Panc1 (cell line): ENCODE results near the gene MPDU1. TPM values are rescaled to one million over a fixed set of nuclear protein-coding genes. Genes with fewer than 3 reads are reported as not detected.

Experiments
- ATAC-seq: fragments of 200-7000 bp; cut with Tn5 transposase; 2 replicates; pipeline ENCODE4 v1.9.1; 2020; ENCODE audit warnings: mild to moderate bottlenecking, moderate library complexity
- BruUV-seq: library from RNA; stranded (reverse); fragments of 400-500 nt; replicated peaks from 2 replicates; lab custom pipeline; 2021; lab: Mats Ljungman, UMichigan
- CTCF ChIA-PET: fragments of 300-600 bp; sonication (Branson Sonifier 250); formaldehyde crosslinking; loops from one replicate; lab custom pipeline; 2022; ENCODE audit warnings: antibody characterized with exemption; lab: Charles Lee
- POLR2A ChIA-PET: fragments of 300-600 bp; sonication (Branson Sonifier 250); formaldehyde crosslinking; loops from one replicate; lab custom pipeline; 2022; ENCODE audit warnings: antibody characterized with exemption; lab: Charles Lee
- DNase-seq: peaks from one replicate; pipeline ENCODE4 v3.0.0-alpha.2; 2010; ENCODE audit warnings: low read depth, low spot score
- H3K27ac ChIP-seq: 2 replicates; pipeline ENCODE4 v1.5.1; 2011; ENCODE audit warnings: mild to moderate bottlenecking, low read length, inconsistent platforms
- H3K27me3 ChIP-seq: fragments of 200-500 bp; sonication (Bioruptor generic); 2 replicates; pipeline ENCODE4 v1.6.0; 2014; ENCODE audit warnings: low read length, inconsistent platforms; ENCODE audit not compliant: control insufficient read depth, insufficient read depth
- H3K36me3 ChIP-seq: fragments of 200-500 bp; sonication (Bioruptor generic); 2 replicates; pipeline ENCODE4 v1.5.1; 2014; ENCODE audit warnings: inconsistent platforms, mild to moderate bottlenecking, low read length, moderate library complexity; ENCODE audit not compliant: control insufficient read depth, insufficient read depth
- H3K4me1 ChIP-seq: 2 replicates; pipeline ENCODE4 v1.5.1; 2011; ENCODE audit warnings: inconsistent platforms, mild to moderate bottlenecking, low read length, moderate library complexity; ENCODE audit not compliant: control insufficient read depth, insufficient read depth
- H3K4me3 ChIP-seq, 2 experiments: 2 replicates each; pipeline ENCODE4 v1.5.1; 2011 to 2012; ENCODE audit warnings: low read depth in 2 of 2, low read length in 2 of 2, mild to moderate bottlenecking in 2 of 2, inconsistent platforms in 1 of 2, moderate library complexity in 1 of 2
- H3K9me3 ChIP-seq: fragments of 200-500 bp; sonication (Bioruptor generic); 2 replicates; pipeline ENCODE4 v1.5.1; 2014; ENCODE audit warnings: low read depth, mild to moderate bottlenecking, inconsistent platforms, low read length, moderate library complexity; ENCODE audit not compliant: control insufficient read depth, insufficient read depth
- CTCF ChIP-seq: fragments of 450-650 bp; IDR thresholded peaks from 2 replicates; pipeline ENCODE4 v1.5.1; 2017; ENCODE audit warnings: mild to moderate bottlenecking
- POLR2AphosphoS5 ChIP-seq: IDR thresholded peaks from 2 replicates; pipeline ENCODE4 v1.6.1; 2012; ENCODE audit warnings: mild to moderate bottlenecking, low read depth, low read length, moderate library complexity
- REST ChIP-seq, 2 experiments: IDR thresholded peaks; 2 replicates each; pipeline ENCODE4 v1.6.1; 2011 to 2012; ENCODE audit warnings: low read depth in 2 of 2, control low read depth in 1 of 2, low read length in 1 of 2, mild to moderate bottlenecking in 1 of 2, moderate library complexity in 1 of 2; ENCODE audit not compliant: insufficient read depth in 1 of 2
- SIN3A ChIP-seq: IDR thresholded peaks from 2 replicates; pipeline ENCODE4 v1.6.1; 2012; ENCODE audit warnings: low read depth, mild to moderate bottlenecking, low read length, moderate library complexity, borderline replicate concordance; ENCODE audit not compliant: insufficient read depth
- TCF7L2 ChIP-seq: IDR thresholded peaks from 2 replicates; pipeline ENCODE4 v1.6.1; 2011; ENCODE audit warnings: mild to moderate bottlenecking, low read depth, low read length, inconsistent platforms
- in situ Hi-C: cut with HindIII; loops from 2 replicates; pipeline ENCODE4 v1.10.0; 2016; ENCODE audit warnings: low sequenced_read_pairs, low pct_unique_long_range_greater_than_20kb
- intact Hi-C: fragments of 100-400 bp; cut with micrococcal nuclease; formaldehyde crosslinking; loops from one replicate; pipeline ENCODE4 v1.10.0; 2022; ENCODE audit not compliant: unreplicated experiment
- total RNA-seq: library from RNA; stranded (reverse); gene quantifications from one replicate; pipeline ENCODE4 v1.2.1, GENCODE V29; 2021; ENCODE audit not compliant: unreplicated experiment

Gene MPDU1
- total RNA-seq, 1 experiment from 2014 or later, result 47.1 TPM

- peak; percentile 87 for ATAC-seq
- H3K36me3 ChIP-seq, result peaks cover 4% of the 10 kb centered on the region
- ChIA-PET POLR2A (no interaction called here), CTCF (interaction anchor here (0.5 to 2.0 kb wide), 2 partner anchors 9 to 208 kb away, joined by 5 to 7 read pairs; no protein-coding TSS in a partner anchor)
- no TSS peak for BruUV-seq
- in situ Hi-C loops, result no loop called here
- H3K27me3 ChIP-seq, result no peaks in the 10 kb centered on the region
- intact Hi-C loops, result no loop called here
- TF ChIP-seq SIN3A, result no peak; the same call in 1 of the 2 replicates
- no peak for TF ChIP-seq TCF7L2
- peak; percentile 48; the same call in 1 of the 2 replicates for TF ChIP-seq POLR2AphosphoS5
- TF ChIP-seq REST (IDR thresholded peaks at IDR 0.05; ENCODE audit: insufficient read depth in 1 of 2, low read depth in 2 of 2, low read length in 1 of 2), result peak in 1 of 2 experiments; percentile 48; a peak in 1 of 4 replicates
- no peak for TF ChIP-seq CTCF
- peak within 1 kb of the TSS; percentile 75 to 80 for H3K4me3 ChIP-seq
- peak within 1 kb of the TSS; percentile 89 for H3K27ac ChIP-seq
- H3K4me1 ChIP-seq, result peaks cover 30% of the 10 kb centered on the region
- DNase-seq, result no peak
- no peaks in the 10 kb centered on the region for H3K9me3 ChIP-seq
These were observed 22.0 kb upstream of the MPDU1 start, which contains the start of gene SENP3 for GRCh38 chr17:7561589-7562207. SENP3 (plus strand) TSS chr17:7561919; CDS start chr17:7563077, 1,158 bp downstream.

- ATAC-seq (peak; percentile 6), DNase-seq (no peak)
- Histone ChIP-seq H3K4me1 (peaks cover 30% of the 10 kb centered on the region), H3K36me3 (peaks cover 4% of the 10 kb centered on the region), H3K27ac (peak overlapping the region; percentile 89), H3K9me3 (no peaks in the 10 kb centered on the region), H3K27me3 (no peaks in the 10 kb centered on the region), H3K4me3 (peak overlapping the region; percentile 66 to 80)
- TSS peak; percentile 65 for BruUV-seq
- intact Hi-C loops (no loop called here), in situ Hi-C loops (no loop called here)
- CTCF ChIA-PET, result no interaction called here
- POLR2A ChIA-PET, result no interaction called here
- no peak for TF ChIP-seq SIN3A
- TF ChIP-seq REST (IDR thresholded peaks at IDR 0.05; ENCODE audit: insufficient read depth in 1 of 2, low read depth in 2 of 2, low read length in 1 of 2), result no peak
- TF ChIP-seq CTCF, result no peak
- no peak for TF ChIP-seq POLR2AphosphoS5
- TF ChIP-seq TCF7L2, result no peak
These were observed 21.4 kb upstream of the MPDU1 start for GRCh38 chr17:7562208-7562605.
